Measurements from ENCODE around the gene BRD9. TPM values are rescaled to one million over a fixed set of nuclear protein-coding genes. Genes with fewer than 3 reads are reported as not detected.
"Not testable (repeated sequence)": the region's sequence is repeated elsewhere in the genome, so short reads cannot be mapped to it uniquely, and the experiment has no call there.

Gene BRD9
- total RNA-seq, 1 experiment from 2014 or later: 43.1 TPM

DNA sequence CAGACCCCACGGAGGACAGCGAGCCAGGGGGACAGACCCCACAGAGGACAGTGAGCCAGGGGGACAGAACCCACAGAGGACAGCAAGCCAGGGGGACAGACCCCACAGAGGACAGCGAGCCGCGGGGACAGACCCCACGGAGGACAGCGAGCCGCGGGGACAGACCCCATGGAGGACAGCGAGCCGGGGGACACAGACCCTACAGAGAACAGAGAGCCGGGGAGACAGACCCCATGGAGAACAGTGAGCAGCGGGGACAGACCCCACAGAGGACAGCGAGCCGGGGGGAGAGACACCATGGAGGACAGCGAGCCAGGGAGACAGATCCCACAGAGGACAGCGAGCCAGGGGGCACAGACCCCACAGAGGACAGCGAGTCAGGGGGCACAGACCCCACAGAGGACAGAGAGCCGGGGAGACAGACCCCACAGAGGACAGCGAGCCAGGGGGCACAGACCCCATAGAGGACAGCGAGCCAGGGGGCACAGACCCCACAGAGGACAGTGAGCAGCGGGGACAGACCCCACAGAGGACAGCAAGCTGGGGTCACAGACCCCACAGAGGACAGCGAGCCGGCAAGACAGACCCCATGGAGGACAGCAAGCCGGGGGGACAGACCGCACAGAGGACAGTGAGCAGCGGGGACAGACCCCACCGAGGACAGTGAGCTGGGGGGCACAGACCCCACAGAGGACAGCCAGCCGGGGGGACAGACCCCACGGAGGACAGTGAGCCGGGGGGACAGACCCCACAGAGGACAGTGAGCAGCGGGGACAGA, 37.4 kb downstream of the BRD9 start:
- in situ Hi-C loops (cut with HindIII; ENCODE audit: low pct_unique_long_range_greater_than_20kb, low sequenced_read_pairs): no loop called here
- DNase-seq (ENCODE audit: low read depth, low spot score): no peak

DNA sequence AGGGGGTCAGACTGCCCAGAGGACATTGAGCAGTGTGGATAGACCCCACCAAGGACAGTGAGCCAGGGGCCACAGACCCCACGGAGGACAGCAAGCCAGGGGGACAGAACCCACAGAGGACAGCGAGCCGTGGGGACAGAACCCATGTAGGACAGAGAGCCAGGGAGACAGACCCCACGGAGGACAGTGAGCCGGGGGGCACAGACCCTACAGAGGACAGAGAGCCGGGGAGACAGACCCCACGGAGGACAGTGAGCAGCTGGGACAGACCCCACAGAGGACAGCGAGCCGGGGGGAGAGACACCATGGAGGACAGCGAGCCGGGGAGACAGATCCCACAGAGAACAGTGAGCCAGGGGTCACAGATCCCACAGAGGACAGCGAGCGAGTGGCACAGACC, 38.4 kb downstream of the BRD9 start:
- DNase-seq (ENCODE audit: low read depth, low spot score): no peak
- in situ Hi-C loops (cut with HindIII; ENCODE audit: low pct_unique_long_range_greater_than_20kb, low sequenced_read_pairs): no loop called here

DNA sequence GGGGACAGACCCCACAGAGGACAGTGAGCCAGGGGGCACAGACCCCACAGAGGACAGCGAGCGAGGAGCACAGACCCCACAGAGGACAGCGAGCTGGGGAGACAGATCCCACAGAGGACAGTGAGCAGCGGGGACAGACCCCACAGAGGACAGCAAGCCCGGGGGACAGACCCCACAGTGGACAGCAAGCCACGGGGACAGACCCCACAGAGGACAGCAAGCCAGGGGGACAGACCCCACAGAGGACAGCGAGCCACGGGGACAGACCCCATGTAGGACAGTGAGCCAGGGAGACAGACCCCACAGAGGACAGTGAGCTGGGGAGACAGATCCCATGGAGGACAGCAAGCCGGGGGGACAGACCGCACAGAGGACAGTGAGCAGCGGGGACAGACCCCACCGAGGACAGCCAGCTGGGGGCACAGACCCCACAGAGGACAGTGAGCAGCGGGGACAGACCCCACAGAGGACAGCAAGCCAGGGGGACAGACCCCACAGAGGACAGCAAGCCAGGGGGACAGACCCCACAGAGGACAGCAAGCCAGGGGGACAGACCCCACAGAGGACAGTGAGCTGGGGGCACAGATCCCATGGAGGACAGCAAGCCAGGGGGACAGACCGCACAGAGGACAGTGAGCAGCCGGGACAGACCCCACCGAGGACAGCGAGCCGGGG, 39.0 kb downstream of the BRD9 start:
- in situ Hi-C loops (cut with HindIII; ENCODE audit: low pct_unique_long_range_greater_than_20kb, low sequenced_read_pairs); DNase-seq (ENCODE audit: low read depth, low spot score): not testable (repeated sequence)

DNA sequence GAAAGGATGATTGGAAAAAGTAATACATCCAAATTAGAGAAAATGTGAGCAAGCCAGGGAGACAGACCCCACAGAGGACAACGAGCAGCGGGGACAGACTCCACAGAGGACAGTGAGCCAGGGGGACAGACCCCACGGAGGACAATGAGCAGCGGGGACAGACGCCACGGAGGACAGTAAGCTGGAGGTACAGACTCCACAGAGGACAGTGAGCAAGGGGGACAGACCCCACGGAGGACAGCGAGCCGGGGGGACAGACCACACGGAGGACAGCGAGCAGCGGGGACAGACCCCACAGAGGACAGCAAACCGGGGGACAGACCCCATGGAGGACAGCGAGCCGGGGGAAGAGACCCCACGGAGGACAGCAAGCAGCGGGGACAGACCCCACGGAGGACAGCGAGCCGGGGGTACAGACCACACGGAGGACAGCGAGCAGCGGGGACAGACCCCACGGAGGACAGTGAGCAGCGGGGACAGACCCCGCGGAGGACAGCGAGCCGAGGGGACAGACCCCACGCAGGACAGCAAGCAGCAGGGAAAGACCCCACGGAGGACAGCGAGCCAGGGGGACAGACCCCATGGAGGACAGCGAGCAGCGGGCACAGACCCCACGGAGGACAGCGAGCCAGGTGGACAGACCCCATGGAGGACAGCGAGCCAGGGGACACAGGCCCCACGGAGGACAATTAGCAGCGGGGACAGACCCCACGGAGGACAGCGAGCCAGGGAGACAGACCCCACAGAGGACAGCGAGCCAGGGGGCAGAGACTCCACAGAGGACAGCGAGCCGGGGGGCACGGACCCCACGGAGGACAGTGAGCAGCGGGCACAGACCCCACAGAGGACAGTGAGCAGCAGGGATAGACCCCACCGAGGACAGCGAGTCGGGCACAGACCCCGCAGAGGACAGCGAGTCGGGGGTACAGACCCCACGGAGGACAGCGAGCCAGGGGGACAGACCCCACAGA, 39.9 kb downstream of the BRD9 start:
- in situ Hi-C loops (cut with HindIII; ENCODE audit: low pct_unique_long_range_greater_than_20kb, low sequenced_read_pairs): no loop called here
- DNase-seq (ENCODE audit: low read depth, low spot score): no peak

DNA sequence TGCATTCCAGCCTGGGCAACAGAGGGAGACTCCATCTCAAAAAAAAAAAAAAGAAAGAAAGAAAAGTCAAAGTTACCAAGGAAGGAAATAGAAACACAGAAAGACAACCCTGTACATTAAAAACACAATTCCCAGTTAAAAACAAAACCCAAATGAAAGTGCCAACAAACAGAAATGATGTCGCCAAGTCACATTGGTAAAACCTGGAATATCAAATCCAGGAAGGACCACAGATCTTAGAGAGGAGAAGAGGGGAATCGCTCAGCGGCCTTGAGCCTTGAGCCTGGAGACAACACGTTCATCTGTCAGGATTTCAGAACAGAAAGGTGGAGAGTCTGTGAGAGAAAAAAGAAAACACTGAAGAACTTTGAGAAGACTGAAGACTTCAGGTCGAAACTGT, 40.6 kb downstream of the BRD9 start:
- in situ Hi-C loops (cut with HindIII; ENCODE audit: low pct_unique_long_range_greater_than_20kb, low sequenced_read_pairs): no loop called here
- DNase-seq (ENCODE audit: low read depth, low spot score): no peak

DNA sequence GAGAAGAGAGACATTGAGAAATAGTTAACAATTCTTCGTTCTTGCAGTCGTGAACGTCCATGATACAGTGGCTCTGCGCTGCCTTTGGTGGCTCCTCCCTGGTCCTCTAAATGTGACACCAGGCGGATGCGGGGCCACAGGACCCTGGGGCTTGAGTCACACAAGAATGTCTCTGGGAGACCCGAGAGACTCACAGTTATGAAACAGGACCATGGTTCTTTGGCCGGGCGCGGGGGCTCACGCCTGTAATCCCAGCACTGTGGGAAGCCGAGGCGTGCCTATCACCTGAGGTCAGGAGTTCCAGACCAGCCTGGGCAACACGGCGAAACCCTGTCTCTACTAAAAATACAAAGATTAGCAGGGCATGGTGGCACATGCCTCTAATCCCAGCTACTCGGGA, 41.0 kb downstream of the BRD9 start:
- in situ Hi-C loops (cut with HindIII; ENCODE audit: low pct_unique_long_range_greater_than_20kb, low sequenced_read_pairs): no loop called here
- no peak for DNase-seq (ENCODE audit: low read depth, low spot score)

DNA sequence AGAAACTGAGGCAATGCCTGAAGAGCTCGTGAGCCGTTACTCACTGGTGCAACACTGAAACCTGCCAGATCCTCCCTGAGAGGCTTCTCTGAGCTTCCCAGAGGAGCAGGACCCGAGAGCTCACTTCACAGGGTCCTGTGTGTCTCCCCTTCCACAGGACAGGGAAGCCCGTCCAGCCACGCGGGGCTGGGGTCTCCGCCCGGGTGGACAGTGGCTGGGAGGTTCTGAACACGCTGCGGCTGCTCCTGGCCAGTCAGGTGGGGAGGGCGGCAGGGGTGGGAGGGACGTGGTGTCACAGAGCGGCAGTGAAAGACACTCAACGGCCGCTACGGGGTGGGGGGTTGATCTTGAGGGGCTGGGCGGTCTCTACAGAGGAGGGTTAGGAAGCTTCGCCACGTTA, 41.5 kb downstream of the BRD9 start:
- no peak for DNase-seq (ENCODE audit: low read depth, low spot score)

DNA sequence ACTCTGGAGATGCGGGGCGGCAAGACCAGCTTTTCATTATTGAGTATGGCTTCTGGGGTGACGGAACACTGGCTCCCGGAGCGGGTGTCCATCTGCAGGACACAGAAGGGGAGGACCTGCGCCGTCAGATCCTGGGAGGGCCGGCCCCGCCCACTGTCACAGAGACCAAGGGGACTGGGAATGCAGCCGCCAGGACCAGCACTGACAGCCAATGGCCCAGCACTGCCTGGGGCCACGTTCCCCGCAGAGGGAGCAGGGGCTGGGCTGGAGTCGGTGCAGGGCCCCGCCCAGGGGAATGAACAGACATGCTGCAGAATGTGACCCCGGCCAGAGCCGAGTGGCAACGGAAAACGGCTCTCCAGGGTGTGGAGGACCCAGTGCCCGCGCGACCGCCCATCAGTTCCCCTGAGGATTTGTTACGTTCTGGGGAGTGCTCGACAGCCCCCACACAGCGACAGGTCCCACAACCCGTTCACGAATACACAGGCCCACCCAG, 42.0 kb downstream of the BRD9 start, which contains the start of gene ZDHHC11:
Gene ZDHHC11, minus strand, starts transcription at position 476 of the 496 bp plus-strand sequence. Its CDS starts 384 bp downstream, at position 92.
- DNase-seq (ENCODE audit: low read depth, low spot score): no peak
- in situ Hi-C loops (cut with HindIII; ENCODE audit: low pct_unique_long_range_greater_than_20kb, low sequenced_read_pairs): no loop called here

More for the DNA sequence above, 41.5 kb downstream of the BRD9 start:
- in situ Hi-C loops (cut with HindIII; ENCODE audit: low pct_unique_long_range_greater_than_20kb, low sequenced_read_pairs): no loop called here

DNA sequence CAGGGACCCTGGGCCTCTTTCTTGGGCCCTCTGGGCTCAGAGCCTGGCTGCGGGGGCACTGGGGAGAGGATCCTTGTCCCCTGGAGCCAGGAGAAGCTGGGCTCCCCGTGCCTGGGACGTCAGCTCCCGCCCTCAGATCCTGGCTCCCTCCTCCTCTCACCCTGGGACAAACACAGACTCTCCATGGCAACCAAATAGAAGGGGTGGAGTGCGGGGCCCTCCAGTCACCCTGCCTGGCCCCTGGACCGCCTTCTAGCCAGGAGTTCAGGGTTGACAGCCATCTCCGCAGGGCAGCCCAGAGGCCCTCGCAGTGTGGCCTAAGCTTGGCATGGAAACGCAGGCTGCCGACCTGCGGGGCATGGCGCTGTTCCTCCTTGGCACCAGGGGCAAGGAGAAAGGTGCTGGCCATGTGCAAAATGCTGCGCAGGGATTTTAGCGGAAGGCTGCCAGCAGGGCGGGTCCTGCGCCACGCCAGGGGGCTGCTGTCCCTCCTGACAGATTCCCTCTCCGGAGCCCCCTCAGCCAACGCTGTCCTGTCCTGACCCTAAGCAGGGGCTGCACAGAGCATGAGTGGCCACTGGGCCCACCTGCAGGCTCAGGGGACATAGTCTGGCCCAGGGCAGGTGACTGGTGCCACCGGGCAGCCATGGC, 42.8 kb downstream of the BRD9 start:
- in situ Hi-C loops (cut with HindIII; ENCODE audit: low pct_unique_long_range_greater_than_20kb, low sequenced_read_pairs): no loop called here
- no peak for DNase-seq (ENCODE audit: low read depth, low spot score)

DNA sequence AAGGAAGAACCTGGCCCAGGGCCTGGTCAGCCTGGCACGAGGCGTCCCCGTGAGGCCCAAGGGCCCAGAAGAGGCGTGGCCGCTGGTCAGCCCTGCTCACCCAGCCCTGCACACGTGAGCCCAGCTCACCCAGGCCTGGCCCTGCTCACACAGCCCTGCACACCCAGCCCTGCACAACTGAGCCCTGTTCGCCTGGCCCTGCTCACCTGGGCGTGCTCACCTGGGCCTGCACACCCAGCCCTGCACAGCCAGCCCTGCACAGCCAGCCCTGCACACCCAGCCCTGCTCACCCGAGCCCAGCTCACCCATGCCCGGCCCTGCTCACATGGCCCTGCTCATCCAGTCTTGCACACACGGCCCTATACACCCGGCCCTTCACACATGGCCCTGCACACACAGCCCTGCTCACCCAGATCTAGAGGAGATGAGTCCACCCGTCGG, 43.9 kb downstream of the BRD9 start:
- no peak for DNase-seq (ENCODE audit: low read depth, low spot score)
- in situ Hi-C loops (cut with HindIII; ENCODE audit: low pct_unique_long_range_greater_than_20kb, low sequenced_read_pairs): no loop called here

DNA sequence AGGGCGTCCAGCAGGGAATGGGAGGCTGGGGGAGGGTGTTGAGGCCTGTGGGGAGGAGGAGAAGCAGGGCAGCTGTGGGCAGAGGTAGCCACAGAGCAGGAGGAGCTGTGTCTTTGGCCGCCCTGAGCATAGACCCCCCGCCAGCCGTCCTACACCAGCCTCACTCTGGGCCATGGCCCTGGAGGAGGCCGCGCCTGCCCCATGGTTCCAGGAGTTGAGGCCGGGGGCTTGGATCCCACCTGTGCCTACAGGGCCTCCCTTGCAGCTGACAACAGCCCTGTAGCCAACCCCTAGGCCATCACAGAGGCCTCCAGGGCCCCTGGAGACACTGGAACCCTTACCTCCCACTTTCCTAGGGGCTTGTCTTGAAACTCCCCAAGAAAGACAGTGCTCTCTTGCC, 44.9 kb downstream of the BRD9 start:
- DNase-seq (ENCODE audit: low read depth, low spot score); in situ Hi-C loops (cut with HindIII; ENCODE audit: low pct_unique_long_range_greater_than_20kb, low sequenced_read_pairs): not testable (repeated sequence)

DNA sequence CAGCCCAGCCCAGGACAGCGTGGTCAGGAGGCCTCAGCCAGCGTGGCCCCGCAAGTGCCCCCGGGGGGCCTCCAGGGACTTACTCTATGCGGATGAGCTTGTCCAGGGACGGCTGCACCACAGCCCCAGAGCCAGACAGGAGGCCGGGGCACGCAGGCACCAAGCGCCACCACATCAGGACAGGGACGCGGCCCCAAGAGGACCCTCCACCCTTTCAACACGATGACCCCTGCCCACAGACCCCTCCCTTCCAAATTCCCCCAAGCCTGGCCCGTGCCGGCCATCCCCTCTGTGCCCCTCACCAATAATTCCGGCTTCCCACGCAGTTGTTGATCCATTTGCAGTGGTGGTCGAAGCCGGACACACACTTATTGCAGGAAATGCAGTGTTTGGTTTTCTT, 45.4 kb downstream of the BRD9 start:
- in situ Hi-C loops (cut with HindIII; ENCODE audit: low pct_unique_long_range_greater_than_20kb, low sequenced_read_pairs); DNase-seq (ENCODE audit: low read depth, low spot score): not testable (repeated sequence)

DNA sequence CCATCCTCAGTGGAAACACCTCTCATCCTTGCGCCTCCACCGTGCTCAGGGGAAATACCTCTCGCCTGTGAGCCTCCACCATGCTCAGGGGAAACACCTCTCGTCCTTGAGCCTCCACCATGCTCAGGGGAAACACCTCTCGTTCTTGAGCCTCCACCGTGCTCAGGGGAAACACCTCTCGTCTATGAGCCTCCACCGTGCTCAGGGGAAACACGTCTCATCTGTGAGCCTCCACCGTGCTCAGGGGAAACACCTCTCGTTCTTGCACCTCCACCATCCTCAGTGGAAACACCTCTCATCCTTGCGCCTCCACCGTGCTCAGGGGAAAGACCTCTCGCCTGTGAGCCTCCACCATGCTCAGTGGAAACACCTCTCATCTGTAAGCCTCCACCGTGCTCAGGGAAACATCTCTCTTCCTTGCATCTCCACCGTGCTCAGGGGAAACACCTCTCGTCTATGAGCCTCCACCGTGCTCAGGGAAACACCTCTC, 46.0 kb downstream of the BRD9 start:
- DNase-seq (ENCODE audit: low read depth, low spot score); in situ Hi-C loops (cut with HindIII; ENCODE audit: low pct_unique_long_range_greater_than_20kb, low sequenced_read_pairs): not testable (repeated sequence)

DNA sequence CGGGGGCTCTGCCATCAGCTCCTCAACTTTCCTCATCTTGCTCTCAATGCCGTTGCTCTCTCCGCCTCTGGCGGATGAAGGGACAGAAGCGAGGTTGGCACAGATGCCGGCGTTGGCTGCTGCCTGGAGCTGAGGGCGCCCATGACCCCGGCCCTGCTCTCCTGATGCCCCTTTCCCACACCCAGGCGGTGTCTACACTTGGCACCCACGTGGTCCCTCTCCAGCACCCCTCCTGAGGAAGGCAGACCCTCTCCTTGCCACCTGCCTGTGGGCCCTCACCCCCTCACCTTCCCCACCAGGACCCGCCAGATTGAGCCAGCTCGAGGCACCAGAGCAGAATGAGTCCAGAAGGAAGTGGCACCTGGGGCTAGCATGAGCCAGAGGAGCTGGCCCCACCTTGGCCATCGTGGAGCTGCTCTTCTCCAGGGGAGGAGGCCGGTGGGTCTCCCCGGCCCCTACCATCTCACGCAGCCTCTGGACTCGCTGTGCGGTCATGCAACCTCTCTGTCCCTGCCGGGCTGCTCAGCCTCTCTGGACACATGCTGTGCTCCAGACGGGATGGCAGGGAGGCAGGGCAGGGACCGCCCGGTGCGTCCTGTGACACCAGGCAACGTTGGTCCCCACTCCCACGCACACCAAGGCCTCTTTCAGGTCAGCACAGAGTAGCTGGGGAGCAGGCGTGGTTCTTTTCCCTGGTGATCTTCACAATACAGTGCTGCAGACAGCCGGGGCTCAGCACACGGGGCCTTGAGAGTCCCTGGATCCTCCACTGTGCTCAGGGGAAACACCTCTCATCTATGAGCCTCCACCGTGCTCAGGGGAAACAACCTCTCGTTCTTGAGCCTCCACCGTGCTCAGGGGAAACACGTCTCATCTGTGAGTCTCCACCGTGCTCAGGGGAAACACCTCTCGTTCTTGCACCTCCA, 46.7 kb downstream of the BRD9 start:
- DNase-seq (ENCODE audit: low read depth, low spot score); in situ Hi-C loops (cut with HindIII; ENCODE audit: low pct_unique_long_range_greater_than_20kb, low sequenced_read_pairs): not testable (repeated sequence)

DNA sequence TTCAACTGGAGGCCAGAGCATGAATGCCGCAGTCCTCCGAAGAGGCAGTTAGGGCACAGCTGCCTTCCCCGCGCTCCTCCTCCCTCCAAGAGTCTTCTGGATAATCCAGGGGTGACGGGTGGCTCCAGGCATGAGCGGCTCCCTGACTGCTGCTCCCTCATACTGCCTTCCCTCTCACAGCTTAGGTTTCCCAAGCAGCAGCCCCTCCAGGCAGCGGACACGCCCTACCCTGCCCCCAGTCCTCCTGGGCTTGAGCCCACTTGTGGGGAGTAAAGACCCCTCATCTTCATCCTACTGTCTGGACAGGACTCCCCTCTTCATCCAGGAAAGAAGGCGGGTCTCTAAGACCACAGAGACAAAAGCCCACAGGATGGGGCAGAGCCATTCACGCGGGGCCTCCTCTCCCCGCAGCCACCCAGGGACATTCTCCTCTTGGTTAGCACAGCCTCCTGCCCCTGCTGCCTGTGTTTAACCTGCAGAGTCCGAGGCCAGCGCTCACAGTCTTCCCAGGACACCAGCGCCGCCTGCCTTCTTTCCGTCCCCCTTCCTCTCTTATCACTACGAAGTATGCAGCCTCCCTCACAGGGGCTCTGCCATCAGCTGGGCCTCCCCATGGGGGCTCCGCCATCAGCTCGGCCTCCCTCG, 47.4 kb downstream of the BRD9 start:
- in situ Hi-C loops (cut with HindIII; ENCODE audit: low pct_unique_long_range_greater_than_20kb, low sequenced_read_pairs); DNase-seq (ENCODE audit: low read depth, low spot score): not testable (repeated sequence)

DNA sequence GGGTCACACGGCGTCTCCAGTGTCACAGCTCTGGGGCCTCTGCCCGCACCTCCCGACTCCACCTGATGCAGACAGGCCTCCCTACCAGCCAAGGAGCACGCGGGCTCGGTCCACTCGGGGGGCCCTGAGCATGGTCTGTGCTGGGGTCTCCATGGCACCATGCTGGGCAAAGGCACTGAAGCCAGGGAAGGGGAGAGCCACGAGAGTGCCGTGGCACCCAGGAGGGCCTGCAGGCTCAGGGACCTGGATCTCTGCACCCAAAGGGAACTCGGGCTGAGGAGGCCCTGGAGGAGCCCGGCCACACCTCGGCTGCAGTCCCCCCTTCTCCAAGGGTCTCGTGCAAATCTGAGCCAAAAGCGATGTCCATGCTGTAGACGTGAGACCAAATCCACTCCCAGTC, 48.2 kb downstream of the BRD9 start:
- DNase-seq (ENCODE audit: low read depth, low spot score); in situ Hi-C loops (cut with HindIII; ENCODE audit: low pct_unique_long_range_greater_than_20kb, low sequenced_read_pairs): not testable (repeated sequence)

Data from SK-MEL-5 (cell line).